ENCODE results near the gene CYP4F11. TPM values are rescaled to one million over a fixed set of nuclear protein-coding genes. Genes with fewer than 3 reads are reported as not detected.

Gene CYP4F11
- total and polyA plus RNA-seq, 2 of the 13 experiments (the other 11 are each of a cell fraction or from before 2014, with no cell fraction given): 7.8 to 8.4 TPM

DNA sequence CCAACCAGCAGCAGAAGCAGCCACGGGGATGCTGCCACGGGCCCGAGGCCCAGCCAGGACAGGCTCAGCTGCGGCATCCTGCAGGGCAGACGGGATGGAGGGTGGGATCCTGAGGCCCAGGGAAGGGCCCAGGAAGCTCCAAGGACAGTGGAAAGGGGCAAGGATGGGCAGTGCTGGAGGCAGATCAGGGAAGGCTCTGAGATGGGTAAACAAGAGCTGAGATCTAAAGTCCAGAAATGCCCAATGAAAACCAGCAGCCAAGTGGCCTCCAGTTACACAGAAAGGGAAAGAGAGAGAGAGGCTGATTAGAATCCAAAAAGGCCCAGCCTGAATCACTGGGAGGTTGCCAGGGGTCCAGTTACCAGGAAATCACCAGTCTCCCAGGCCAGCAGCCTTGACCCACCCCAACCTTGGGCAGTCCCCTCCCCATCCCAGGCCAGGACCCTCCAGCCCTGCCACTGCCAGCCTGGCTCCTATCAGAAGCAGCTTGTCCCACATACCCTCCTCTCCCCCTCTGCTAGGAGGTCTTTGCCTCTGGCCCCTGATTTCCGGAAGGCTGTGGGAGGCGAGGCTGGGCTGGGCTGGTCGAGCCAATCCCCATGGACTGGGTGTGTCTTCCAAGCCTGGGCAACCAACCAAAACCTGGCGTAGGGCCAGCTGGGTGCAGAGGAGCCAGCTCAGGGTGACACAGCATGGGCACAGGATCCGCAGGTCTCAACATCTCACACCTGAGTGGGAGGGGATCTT lies at the start of gene CYP4F11 (continued):
- TF ChIP-seq SPEN (CRISPR knock-in tag; IDR thresholded peaks at IDR 0.05; ENCODE audit: low read depth) (peak; percentile 49; the same call in 1 of the 2 replicates), RNF2 (conservative IDR thresholded peaks at IDR 0.05; ENCODE audit: low read depth) (no peak), ZNF251 (CRISPR knock-in tag; IDR thresholded peaks at IDR 0.05) (no peak), NR1H2 (CRISPR knock-in tag; IDR thresholded peaks at IDR 0.05; ENCODE audit: borderline replicate concordance, low read depth) (no peak), RFX3 (CRISPR knock-in tag; IDR thresholded peaks at IDR 0.05) (no peak), HDAC2 (CRISPR knock-in tag; IDR thresholded peaks at IDR 0.05) (peak; percentile 44; the same call in 1 of the 2 replicates), ZNF329 (CRISPR knock-in tag; IDR thresholded peaks at IDR 0.05; ENCODE audit: low read depth) (no peak), ZNF572 (CRISPR knock-in tag; IDR thresholded peaks at IDR 0.05) (0 out of 2 replicates have a peak, but pooled peaks have one; percentile 88), MTF2 (CRISPR knock-in tag; IDR thresholded peaks at IDR 0.05; ENCODE audit: borderline replicate concordance) (no peak), MEF2D (CRISPR knock-in tag; IDR thresholded peaks at IDR 0.05) (0 out of 2 replicates have a peak, but pooled peaks have one; percentile 38), STAG1 (CRISPR knock-in tag; IDR thresholded peaks at IDR 0.05) (no peak), GABPB1 (CRISPR knock-in tag; IDR thresholded peaks at IDR 0.05) (peak; percentile 71), SP2 (CRISPR knock-in tag; IDR thresholded peaks at IDR 0.05) (peak; percentile 61), TOE1 (CRISPR knock-in tag; IDR thresholded peaks at IDR 0.05) (no peak), TEAD2 (CRISPR knock-in tag; IDR thresholded peaks at IDR 0.05) (no peak), HHEX (CRISPR knock-in tag; IDR thresholded peaks at IDR 0.05) (no peak), ZNF326 (CRISPR knock-in tag; IDR thresholded peaks at IDR 0.05; ENCODE audit: borderline replicate concordance) (no peak)
- TF ChIP-seq, protein P1, sequence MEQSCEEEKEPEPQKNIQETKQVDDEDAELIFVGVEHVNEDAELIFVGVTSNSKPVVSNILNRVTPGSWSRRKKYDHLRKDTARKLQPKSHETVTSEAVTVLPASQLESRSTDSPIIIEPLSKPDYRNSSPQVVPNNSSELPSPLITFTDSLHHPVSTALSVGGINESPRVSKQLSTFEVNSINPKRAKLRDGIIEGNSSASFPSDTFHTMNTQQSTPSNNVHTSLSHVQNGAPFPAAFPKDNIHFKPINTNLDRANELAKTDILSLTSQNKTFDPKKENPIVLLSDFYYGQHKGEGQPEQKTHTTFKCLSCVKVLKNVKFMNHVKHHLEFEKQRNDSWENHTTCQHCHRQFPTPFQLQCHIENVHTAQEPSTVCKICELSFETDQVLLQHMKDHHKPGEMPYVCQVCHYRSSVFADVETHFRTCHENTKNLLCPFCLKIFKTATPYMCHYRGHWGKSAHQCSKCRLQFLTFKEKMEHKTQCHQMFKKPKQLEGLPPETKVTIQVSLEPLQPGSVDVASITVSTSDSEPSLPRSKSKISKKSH (CRISPR knock-in tag; IDR thresholded peaks at IDR 0.05; ENCODE audit: borderline replicate concordance): 0 out of 2 replicates have a peak, but pooled peaks have one; percentile 26
- TF ChIP-seq, protein P2, sequence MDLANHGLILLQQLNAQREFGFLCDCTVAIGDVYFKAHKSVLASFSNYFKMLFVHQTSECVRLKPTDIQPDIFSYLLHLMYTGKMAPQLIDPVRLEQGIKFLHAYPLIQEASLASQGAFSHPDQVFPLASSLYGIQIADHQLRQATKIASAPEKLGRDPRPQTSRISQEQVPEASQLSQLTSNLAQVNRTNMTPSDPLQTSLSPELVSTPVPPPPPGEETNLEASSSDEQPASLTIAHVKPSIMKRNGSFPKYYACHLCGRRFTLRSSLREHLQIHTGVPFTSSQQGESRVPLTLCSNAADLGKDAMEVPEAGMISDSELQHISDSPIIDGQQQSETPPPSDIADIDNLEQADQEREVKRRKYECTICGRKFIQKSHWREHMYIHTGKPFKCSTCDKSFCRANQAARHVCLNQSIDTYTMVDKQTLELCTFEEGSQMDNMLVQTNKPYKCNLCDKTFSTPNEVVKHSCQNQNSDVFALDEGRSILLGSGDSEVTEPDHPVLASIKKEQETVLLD (CRISPR knock-in tag; IDR thresholded peaks at IDR 0.05; ENCODE audit: low read depth): no peak
- TF ChIP-seq, protein P3, sequence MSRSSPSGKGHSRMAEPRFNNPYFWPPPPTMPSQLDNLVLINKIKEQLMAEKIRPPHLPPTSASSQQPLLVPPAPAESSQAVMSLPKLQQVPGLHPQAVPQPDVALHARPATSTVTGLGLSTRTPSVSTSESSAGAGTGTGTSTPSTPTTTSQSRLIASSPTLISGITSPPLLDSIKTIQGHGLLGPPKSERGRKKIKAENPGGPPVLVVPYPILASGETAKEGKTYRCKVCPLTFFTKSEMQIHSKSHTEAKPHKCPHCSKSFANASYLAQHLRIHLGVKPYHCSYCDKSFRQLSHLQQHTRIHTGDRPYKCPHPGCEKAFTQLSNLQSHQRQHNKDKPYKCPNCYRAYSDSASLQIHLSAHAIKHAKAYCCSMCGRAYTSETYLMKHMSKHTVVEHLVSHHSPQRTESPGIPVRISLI (CRISPR knock-in tag; IDR thresholded peaks at IDR 0.05; ENCODE audit: borderline replicate concordance): no peak
- TF ChIP-seq, protein P4, sequence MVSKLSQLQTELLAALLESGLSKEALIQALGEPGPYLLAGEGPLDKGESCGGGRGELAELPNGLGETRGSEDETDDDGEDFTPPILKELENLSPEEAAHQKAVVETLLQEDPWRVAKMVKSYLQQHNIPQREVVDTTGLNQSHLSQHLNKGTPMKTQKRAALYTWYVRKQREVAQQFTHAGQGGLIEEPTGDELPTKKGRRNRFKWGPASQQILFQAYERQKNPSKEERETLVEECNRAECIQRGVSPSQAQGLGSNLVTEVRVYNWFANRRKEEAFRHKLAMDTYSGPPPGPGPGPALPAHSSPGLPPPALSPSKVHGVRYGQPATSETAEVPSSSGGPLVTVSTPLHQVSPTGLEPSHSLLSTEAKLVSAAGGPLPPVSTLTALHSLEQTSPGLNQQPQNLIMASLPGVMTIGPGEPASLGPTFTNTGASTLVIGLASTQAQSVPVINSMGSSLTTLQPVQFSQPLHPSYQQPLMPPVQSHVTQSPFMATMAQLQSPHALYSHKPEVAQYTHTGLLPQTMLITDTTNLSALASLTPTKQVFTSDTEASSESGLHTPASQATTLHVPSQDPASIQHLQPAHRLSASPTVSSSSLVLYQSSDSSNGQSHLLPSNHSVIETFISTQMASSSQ (IDR thresholded peaks at IDR 0.05; ENCODE audit: low read depth): no peak
- TF ChIP-seq, protein P4 (CRISPR knock-in tag; IDR thresholded peaks at IDR 0.05; ENCODE audit: borderline replicate concordance): no peak

Data from HepG2 (cell line).